K562 (cell line): ENCODE results near the gene CTXN1. TPM values are rescaled to one million over a fixed set of nuclear protein-coding genes. Genes with fewer than 3 reads are reported as not detected.

Source experiments
- CHD2 ChIP-seq: IDR thresholded peaks from 2 replicates; pipeline ENCODE4 v1.6.1; 2011; ENCODE audit warnings: low read depth, low read length
- CREBBP ChIP-seq: IDR thresholded peaks from one replicate; pipeline ENCODE4 v1.6.1; 2012; ENCODE audit warnings: low read depth, mild to moderate bottlenecking, control low read depth, inconsistent platforms, low read length
- CXXC5 ChIP-seq: fragments of 250-450 bp; sonication (Bioruptor Pico); IDR thresholded peaks from 2 replicates; pipeline ENCODE4 v1.8.0; 2022; ENCODE audit warnings: inconsistent platforms, mild to moderate bottlenecking, moderate library complexity
- E2F6 ChIP-seq, 2 experiments: IDR thresholded peaks; 2 replicates each; pipeline ENCODE4 v1.6.1; 2011; ENCODE audit warnings: borderline replicate concordance in 1 of 2, control low read depth in 1 of 2, low read depth in 1 of 2, low read length in 1 of 2, mild to moderate bottlenecking in 1 of 2, mixed read lengths in 1 of 2, moderate library complexity in 1 of 2; ENCODE audit not compliant: insufficient read depth in 1 of 2, insufficient read length in 1 of 2, poor library complexity in 1 of 2, severe bottlenecking in 1 of 2; ENCODE audit errors: extremely low read depth in 1 of 2
- EWSR1 ChIP-seq: fragments of 450-650 bp; IDR thresholded peaks from 2 replicates; pipeline ENCODE4 v1.6.1; 2018; ENCODE audit warnings: borderline replicate concordance, mild to moderate bottlenecking, low read depth, moderate library complexity; ENCODE audit not compliant: partially characterized antibody
- GTF2A2 ChIP-seq: IDR thresholded peaks from 2 replicates; pipeline ENCODE4 v1.6.1; 2016; ENCODE audit warnings: mild to moderate bottlenecking, missing genetic modification characterization, missing compliant biosample characterization
- MEIS2 ChIP-seq: fragments of 450-650 bp; IDR thresholded peaks from 2 replicates; pipeline ENCODE4 v1.6.1; 2014; ENCODE audit warnings: mild to moderate bottlenecking; ENCODE audit not compliant: partially characterized antibody
- MYC ChIP-seq, 2 experiments: fragments of 250-450 bp in 1 of 2; sonication (Bioruptor Pico) in 1 of 2; IDR thresholded peaks; 2 replicates each; pipeline versions ENCODE4 v1.5.1 to v1.6.1; 2012 to 2021; ENCODE audit warnings: low read depth in 2 of 2, borderline replicate concordance in 1 of 2, improper control_type of control experiment in 1 of 2, low read length in 1 of 2, mild to moderate bottlenecking in 1 of 2, moderate library complexity in 1 of 2
- PHF8 ChIP-seq: fragments of 200-600 bp; sonication (generic); IDR thresholded peaks from 2 replicates; pipeline ENCODE4 v1.6.1; 2012; ENCODE audit warnings: mixed run types, mild to moderate bottlenecking, inconsistent platforms, low read length, moderate library complexity, borderline replicate concordance
- POU5F1 ChIP-seq: fragments of 150-350 bp; IDR thresholded peaks from 2 replicates; pipeline ENCODE4 v1.6.1; 2014; ENCODE audit warnings: borderline replicate concordance, low read length, low read depth, mild to moderate bottlenecking; ENCODE audit not compliant: partially characterized antibody
- PTBP1 ChIP-seq: fragments of 200-400 bp; formaldehyde crosslinking; IDR thresholded peaks from 2 replicates; pipeline ENCODE4 v1.6.1; 2017; ENCODE audit warnings: low read depth, low read length
- SAFB2 ChIP-seq: fragments of 200-400 bp; formaldehyde crosslinking; IDR thresholded peaks from 2 replicates; pipeline ENCODE4 v1.6.1; 2018; ENCODE audit warnings: borderline replicate concordance, low read length, low read depth, moderate library complexity; ENCODE audit not compliant: severe bottlenecking
- SNRNP70 ChIP-seq: fragments of 200-400 bp; formaldehyde crosslinking; optimal IDR thresholded peaks from 2 replicates; pipeline ENCODE3; 2017; ENCODE audit warnings: low read depth, low read length
- SUPT5H ChIP-seq: fragments of 450-650 bp; IDR thresholded peaks from 2 replicates; pipeline ENCODE4 v1.6.1; 2016
- TCF15 ChIP-seq: fragments of 250-450 bp; sonication (Bioruptor Pico); IDR thresholded peaks from 2 replicates; pipeline ENCODE4 v1.8.0; 2022; ENCODE audit warnings: moderate library complexity, mild to moderate bottlenecking, inconsistent platforms
- THRAP3 ChIP-seq: fragments of 450-650 bp; IDR thresholded peaks from 2 replicates; pipeline ENCODE4 v1.6.1; 2016; ENCODE audit warnings: mild to moderate bottlenecking, inconsistent platforms, borderline replicate concordance
- U2AF2 ChIP-seq: fragments of 200-400 bp; formaldehyde crosslinking; optimal IDR thresholded peaks from 2 replicates; pipeline ENCODE3; 2017; ENCODE audit warnings: low read depth, mild to moderate bottlenecking, low read length
- ZBTB49 ChIP-seq: sonication (generic); formaldehyde crosslinking; IDR thresholded peaks from 2 replicates; pipeline ENCODE4 v1.8.0; 2022; ENCODE audit warnings: missing genetic modification reagents, mild to moderate bottlenecking, borderline replicate concordance
- ZFP30 ChIP-seq: fragments of 250-450 bp; sonication (Bioruptor Pico); IDR thresholded peaks from 2 replicates; pipeline ENCODE4 v1.8.0; 2022; ENCODE audit warnings: moderate library complexity, mild to moderate bottlenecking, inconsistent platforms, borderline replicate concordance
- ZFP91 ChIP-seq: sonication (generic); formaldehyde crosslinking; IDR thresholded peaks from 2 replicates; pipeline ENCODE4 v1.8.0; 2022; ENCODE audit warnings: mild to moderate bottlenecking, missing genetic modification reagents
- ZNF384 ChIP-seq: IDR thresholded peaks from 2 replicates; pipeline ENCODE4 v1.6.1; 2012; ENCODE audit warnings: low read depth, low read length, improper control_type of control experiment
- ZNF561 ChIP-seq: fragments of 450-650 bp; formaldehyde crosslinking; conservative IDR thresholded peaks from 2 replicates; pipeline ENCODE4 v1.4.0; 2020; ENCODE audit warnings: mild to moderate bottlenecking, moderate library complexity
- polyA plus RNA-seq, 8 experiments: library from polyadenylated mRNA; depleted of rRNA in 4 of 8; stranded (reverse) in 5 of 8; unstranded in 3 of 8; fragments of >200 nt; fragmentation: Nextera tagmentation in 2 of 8; fragmentation: Illumina TruSeq in 1 of 8; extraction: Ambion mirVana in 2 of 8; extraction: Trizol in 1 of 8; gene quantifications; 2 replicates each; pipeline versions ENCODE4 v1.2.1 to v1.2.3, GENCODE V29; 2011 to 2014; ENCODE audit warnings: inconsistent platforms in 1 of 8, missing spikeins in 1 of 8
- total RNA-seq, 7 experiments: library from RNA; depleted of rRNA in 6 of 7; stranded (reverse); fragments of >200 nt in 6 of 7; fragmentation: Illumina TruSeq in 2 of 7; extraction: Trizol in 2 of 7; gene quantifications; 2 replicates each; pipeline versions ENCODE4 v1.2.1 to v1.2.3, GENCODE V29; 2011 to 2021; ENCODE audit warnings: low replicate concordance in 1 of 7

The CTXN1 gene
- total and polyA plus RNA-seq, 9 of the 15 experiments (the other 6 are each of a cell fraction or from before 2014, with no cell fraction given), result 0.15 to 37.4 (median 1.8) TPM; not detected in 2

GRCh38 chr19:7926021-7926726 lies at the start of gene CTXN1 (continued):
- TF ChIP-seq ZBTB49 (CRISPR knock-in tag) (no peak), MYC (IDR thresholded peaks at IDR 0.05; ENCODE audit: low read depth, low read length) (0 out of 2 replicates have a peak, but pooled peaks have one; percentile 22), MYC (CRISPR knock-in tag; IDR thresholded peaks at IDR 0.05; ENCODE audit: borderline replicate concordance, low read depth) (no peak), THRAP3 (no peak), E2F6 (IDR thresholded peaks at IDR 0.05; ENCODE audit: borderline replicate concordance in 1 of 2, extremely low read depth in 1 of 2, insufficient read depth in 1 of 2, insufficient read length in 1 of 2, low read depth in 1 of 2, low read length in 1 of 2, poor library complexity in 1 of 2, severe bottlenecking in 1 of 2) (peak in 1 of 2 experiments; percentile 31), MEIS2 (peak; percentile 15), SAFB2 (no peak), EWSR1 (no peak), TCF15 (CRISPR knock-in tag) (no peak), PHF8 (no peak; the same call in 1 of the 2 replicates), POU5F1 (no peak), SUPT5H (peak; percentile 78), ZFP30 (CRISPR knock-in tag) (no peak), CXXC5 (CRISPR knock-in tag) (no peak), CHD2 (0 out of 2 replicates have a peak, but pooled peaks have one; percentile 6), CREBBP (no peak), ZNF384 (no peak), ZNF561 (CRISPR knock-in tag) (peak; percentile 55; the same call in 1 of the 2 replicates), GTF2A2 (no peak), U2AF2 (no peak), PTBP1 (no peak), ZFP91 (no peak), SNRNP70 (no peak)
